PC-3 (cell line): ENCODE results near the gene NDEL1. TPM values are rescaled to one million over a fixed set of nuclear protein-coding genes. Genes with fewer than 3 reads are reported as not detected.

Experiments used
- ATAC-seq: fragments of 200-7000 bp; cut with Tn5 transposase; 2 replicates; pipeline ENCODE4 v1.9.1; 2020; ENCODE audit warnings: mild to moderate bottlenecking, moderate library complexity
- BruUV-seq: library from RNA; stranded (reverse); fragments of 400-500 nt; replicated peaks from 2 replicates; lab custom pipeline; 2021; lab: Mats Ljungman, UMichigan
- CTCF ChIA-PET: fragments of 300-600 bp; sonication (Branson Sonifier 250); formaldehyde crosslinking; loops from one replicate; lab custom pipeline; 2022; ENCODE audit warnings: antibody characterized with exemption; lab: Charles Lee
- POLR2A ChIA-PET: fragments of 300-600 bp; sonication (Branson Sonifier 250); formaldehyde crosslinking; loops from one replicate; lab custom pipeline; 2022; ENCODE audit warnings: antibody characterized with exemption; ENCODE audit not compliant: unreplicated experiment; lab: Charles Lee
- DNase-seq: peaks from one replicate; pipeline ENCODE4 v3.0.0-alpha.2; 2015
- H2AFZ ChIP-seq: fragments of 300-600 bp; sonication (generic); 2 replicates; pipeline ENCODE4 v1.6.0; 2016; ENCODE audit warnings: antibody characterized with exemption, low read length
- H3F3A ChIP-seq: fragments of 300-600 bp; sonication (generic); one replicate; pipeline ENCODE4 v1.6.0; 2017; ENCODE audit warnings: antibody characterized with exemption, low read length, control low read depth, mild to moderate bottlenecking; ENCODE audit not compliant: unreplicated experiment
- H3K27ac ChIP-seq: fragments of 300-600 bp; sonication (generic); 2 replicates; pipeline ENCODE4 v1.5.1; 2016; ENCODE audit warnings: mild to moderate bottlenecking, low read length
- H3K27me3 ChIP-seq: fragments of 300-600 bp; sonication (generic); 2 replicates; pipeline ENCODE4 v1.6.1; 2016; ENCODE audit warnings: low read length, mixed read lengths
- H3K36me3 ChIP-seq: fragments of 300-600 bp; sonication (generic); 2 replicates; pipeline ENCODE4 v1.6.1; 2016; ENCODE audit warnings: low read depth, mixed run types, low read length, mixed read lengths
- H3K4me1 ChIP-seq: fragments of 300-600 bp; sonication (generic); 2 replicates; pipeline ENCODE4 v1.5.1; 2016; ENCODE audit warnings: low read length; ENCODE audit not compliant: insufficient read depth
- H3K4me2 ChIP-seq: fragments of 300-600 bp; sonication (generic); 2 replicates; pipeline ENCODE4 v1.6.0; 2016; ENCODE audit warnings: low read length
- H3K4me3 ChIP-seq: fragments of 300-600 bp; sonication (generic); 2 replicates; pipeline ENCODE4 v1.5.1; 2016; ENCODE audit warnings: mild to moderate bottlenecking, low read length, mixed read lengths
- H3K79me2 ChIP-seq: fragments of 300-600 bp; sonication (generic); 2 replicates; pipeline ENCODE4 v1.6.1; 2017; ENCODE audit warnings: low read length, mixed read lengths
- H3K9ac ChIP-seq: fragments of 300-600 bp; sonication (generic); 2 replicates; pipeline ENCODE4 v1.6.0; 2016; ENCODE audit warnings: mild to moderate bottlenecking, low read length
- H3K9me2 ChIP-seq: fragments of 300-600 bp; sonication (generic); replicated peaks from 2 replicates; pipeline ENCODE4 v1.6.1; 2016; ENCODE audit warnings: mixed run types, low read length, mixed read lengths
- H3K9me3 ChIP-seq: fragments of 300-600 bp; sonication (generic); 2 replicates; pipeline ENCODE4 v1.6.1; 2016; ENCODE audit warnings: low read length, mixed read lengths
- H4K20me1 ChIP-seq: fragments of 300-600 bp; sonication (generic); 2 replicates; pipeline ENCODE4 v1.6.1; 2016; ENCODE audit warnings: low read length, mixed read lengths
- CTCF ChIP-seq: fragments of 300-600 bp; sonication (generic); conservative IDR thresholded peaks from 2 replicates; pipeline ENCODE4 v1.5.1; 2017; ENCODE audit warnings: antibody characterized with exemption, low read depth, mild to moderate bottlenecking, low read length
- EZH2 ChIP-seq: fragments of 300-600 bp; sonication (generic); IDR thresholded peaks from one replicate; pipeline ENCODE4 v1.6.1; 2017; ENCODE audit warnings: antibody characterized with exemption, mild to moderate bottlenecking, low read length; ENCODE audit not compliant: unreplicated experiment
- EZH2phosphoT487 ChIP-seq: fragments of 300-600 bp; sonication (generic); IDR thresholded peaks from 2 replicates; pipeline ENCODE4 v1.6.1; 2018; ENCODE audit warnings: mild to moderate bottlenecking, antibody characterized with exemption, low read length, borderline replicate concordance
- intact Hi-C: fragments of 100-400 bp; cut with micrococcal nuclease; formaldehyde crosslinking; loops from 2 replicates; pipeline ENCODE4 v1.9.0; 2023
- total RNA-seq: library from RNA; depleted of rRNA; stranded (reverse); fragments of >200 nt; gene quantifications from 2 replicates; pipeline ENCODE4 v1.2.3, GENCODE V29; 2014

NDEL1 gene
- total RNA-seq, 1 experiment from 2014 or later, result 32.7 TPM

- CTCF ChIA-PET, result no interaction called here
- Histone ChIP-seq H3K27me3 (no peaks in the 10 kb centered on the region), H3F3A (no peaks in the 10 kb centered on the region), H3K27ac (no peak overlapping the region), H3K9me3 (no peaks in the 10 kb centered on the region), H3K4me1 (no peaks in the 10 kb centered on the region), H3K9ac (no peak overlapping the region), H3K4me3 (no peak overlapping the region), H3K9me2 (no peaks in the 10 kb centered on the region), H3K79me2 (no peaks in the 10 kb centered on the region), H4K20me1 (no peaks in the 10 kb centered on the region), H3K4me2 (no peak overlapping the region), H2AFZ (no peak overlapping the region), H3K36me3 (peaks cover 8% of the 10 kb centered on the region; the same call in 1 of the 2 replicates)
- intact Hi-C loops, result no loop called here
- TF ChIP-seq EZH2phosphoT487, result no peak
- DNase-seq, result no peak
- ATAC-seq, result no peak
- BruUV-seq, result no TSS peak
- POLR2A ChIA-PET, result no interaction called here
These were observed 30.1 kb downstream of the NDEL1 start for GRCh38 chr17:8465759-8466158.

- Histone ChIP-seq H3K36me3 (peaks cover 8% of the 10 kb centered on the region; the same call in 1 of the 2 replicates), H3K9me3 (no peaks in the 10 kb centered on the region), H3K27ac (no peak overlapping the region), H3K79me2 (no peaks in the 10 kb centered on the region), H3K4me2 (no peak overlapping the region), H2AFZ (no peak overlapping the region), H3K4me1 (no peaks in the 10 kb centered on the region), H3K9me2 (no peaks in the 10 kb centered on the region), H4K20me1 (no peaks in the 10 kb centered on the region), H3K4me3 (no peak overlapping the region), H3K27me3 (no peaks in the 10 kb centered on the region), H3K9ac (no peak overlapping the region), H3F3A (no peaks in the 10 kb centered on the region)
- TF ChIP-seq CTCF, result no peak
- no peak for TF ChIP-seq EZH2phosphoT487
- no peak for TF ChIP-seq EZH2
- intact Hi-C loops, result no loop called here
- BruUV-seq, result no TSS peak
- CTCF ChIA-PET, result no interaction called here
- no peak for ATAC-seq
- no peak for DNase-seq
- POLR2A ChIA-PET, result no interaction called here
These were observed 30.8 kb downstream of the NDEL1 start for GRCh38 chr17:8466456-8466855.

GRCh38 chr17:8466873-8467272, 31.2 kb downstream of the NDEL1 start:
- Histone ChIP-seq H3K27ac (no peak overlapping the region), H4K20me1 (no peaks in the 10 kb centered on the region), H3K4me3 (no peak overlapping the region), H3K79me2 (no peaks in the 10 kb centered on the region), H2AFZ (no peak overlapping the region), H3K4me1 (no peaks in the 10 kb centered on the region), H3K9me3 (no peaks in the 10 kb centered on the region), H3F3A (no peaks in the 10 kb centered on the region), H3K27me3 (no peaks in the 10 kb centered on the region), H3K4me2 (no peak overlapping the region), H3K9me2 (no peaks in the 10 kb centered on the region), H3K36me3 (peaks cover 8% of the 10 kb centered on the region; the same call in 1 of the 2 replicates), H3K9ac (no peak overlapping the region)
- POLR2A ChIA-PET, result no interaction called here
- CTCF ChIA-PET, result no interaction called here
- DNase-seq (no peak), ATAC-seq (no peak)
- intact Hi-C loops, result no loop called here
- TF ChIP-seq EZH2 (no peak), EZH2phosphoT487 (no peak), CTCF (no peak)
- BruUV-seq, result no TSS peak
